Erythroblast (primary cell): Measurements from ENCODE around the gene LCTL.
"Not testable (repeated sequence)": the region's sequence is repeated elsewhere in the genome, so short reads cannot be mapped to it uniquely, and the experiment has no call there.

Experiments
- DNase-seq, 2 experiments: peaks; one replicate each; lab custom pipeline; 2025; lab: John Stamatoyannopoulos, UW
- GATA1 ChIP-seq: IDR thresholded peaks from 2 replicates; pipeline ENCODE4 v1.6.1; 2011; ENCODE audit warnings: low read depth, mild to moderate bottlenecking, control low read depth, low read length, moderate library complexity
- POLR2A ChIP-seq: IDR thresholded peaks from 2 replicates; pipeline ENCODE4 v1.6.1; 2011; ENCODE audit warnings: mild to moderate bottlenecking, low read length

The LCTL gene

GRCh38 chr15:66595931-66596545 is 30.2 kb upstream of the LCTL start:
- DNase-seq: no peak
- TF ChIP-seq GATA1 (no peak), POLR2A (no peak)

GRCh38 chr15:66595332-66595731 is 29.5 kb upstream of the LCTL start:
- DNase-seq: no peak
- TF ChIP-seq GATA1: no peak

GRCh38 chr15:66594836-66595235 is 29.0 kb upstream of the LCTL start:
- TF ChIP-seq POLR2A (no peak), GATA1 (no peak)

DNA sequence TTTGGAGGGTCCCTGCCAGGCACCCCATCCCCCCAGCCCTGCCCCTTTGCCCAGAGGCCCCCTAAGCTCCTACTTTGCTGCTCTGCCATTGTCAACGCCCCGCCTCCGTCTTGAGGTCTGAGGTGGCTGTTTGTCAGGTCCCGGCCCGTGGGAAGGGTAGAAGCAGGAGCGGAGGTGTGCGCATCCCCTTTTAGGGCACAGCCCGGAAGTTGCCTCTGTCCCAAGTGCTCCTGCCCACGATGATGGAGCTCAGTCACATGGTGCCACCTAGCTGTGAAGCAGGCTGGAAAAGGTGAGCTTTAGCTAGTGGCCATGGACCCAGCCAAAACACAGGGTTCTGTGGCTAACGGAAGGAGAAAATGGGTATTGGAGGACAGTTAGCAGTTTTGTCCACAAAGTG is 28.5 kb upstream of the LCTL start:
- TF ChIP-seq POLR2A (no peak), GATA1 (no peak)
- DNase-seq: no peak

More at GRCh38 chr15:66594836-66595235, 29.0 kb upstream of the LCTL start:
- DNase-seq: no peak

DNA sequence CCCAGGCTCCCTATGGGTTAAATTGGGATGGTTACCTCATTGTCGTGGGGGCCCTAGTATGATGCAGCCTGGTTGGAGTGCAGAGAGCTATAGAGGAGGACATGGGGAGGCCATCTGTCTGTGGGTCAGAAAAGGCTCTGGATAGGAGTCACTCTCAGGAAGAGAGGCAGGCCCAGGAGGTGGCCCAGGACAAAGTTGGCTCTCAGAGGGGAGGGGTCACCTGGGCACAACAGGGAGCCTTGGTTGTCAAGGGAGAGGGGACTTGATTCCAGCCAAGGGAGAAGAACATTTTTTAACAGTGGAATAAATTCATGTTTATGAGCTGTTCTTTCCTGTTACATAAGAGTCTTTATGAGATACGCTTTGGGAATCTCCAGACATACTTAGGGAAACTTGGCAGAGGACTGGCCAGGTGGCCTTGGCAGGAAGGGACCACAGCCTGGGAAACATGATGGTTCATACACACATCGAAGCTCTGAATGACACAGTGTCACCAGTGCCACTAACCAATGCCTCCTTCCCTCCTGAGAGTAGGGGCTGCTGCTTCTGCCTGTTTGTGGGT is 27.5 kb upstream of the LCTL start:
- DNase-seq: no peak
- TF ChIP-seq POLR2A (no peak), GATA1 (no peak)

GRCh38 chr15:66592505-66593218 is 26.9 kb upstream of the LCTL start:
- DNase-seq: peak; percentile 70 to 80

DNA sequence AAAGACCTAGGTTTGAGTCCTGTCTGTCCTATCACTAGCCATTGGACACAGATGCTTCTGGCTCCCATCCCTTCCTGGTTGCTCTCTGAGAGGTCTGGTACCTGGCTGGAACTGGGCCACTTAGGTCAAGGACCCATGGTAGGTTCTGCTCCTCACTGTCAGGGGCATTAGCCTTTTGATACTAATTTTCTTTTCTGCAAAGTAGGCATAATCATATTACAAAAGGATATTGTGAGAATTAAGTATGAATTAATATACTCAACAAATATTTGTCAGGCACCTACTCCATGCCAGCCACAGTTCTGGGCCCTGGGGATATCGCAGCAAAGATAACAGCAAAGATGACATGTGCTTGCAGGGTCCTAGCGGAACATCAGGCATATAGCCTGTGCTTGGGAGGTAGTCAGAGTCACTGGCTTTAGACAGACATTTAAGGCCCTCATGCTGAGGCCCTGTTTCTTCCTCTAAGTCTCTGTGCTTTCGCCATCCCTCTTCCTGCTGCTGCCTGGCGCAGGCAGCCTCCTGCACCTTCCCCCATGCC is 25.6 kb upstream of the LCTL start:
- no peak for TF ChIP-seq GATA1
- TF ChIP-seq POLR2A: no peak

More at GRCh38 chr15:66592505-66593218, 26.9 kb upstream of the LCTL start:
- TF ChIP-seq POLR2A (no peak), GATA1 (no peak)

GRCh38 chr15:66590435-66590834 is 24.6 kb upstream of the LCTL start:
- TF ChIP-seq POLR2A: no peak
- DNase-seq: no peak

More for the DNA sequence above, 25.6 kb upstream of the LCTL start:
- no peak for DNase-seq

DNA sequence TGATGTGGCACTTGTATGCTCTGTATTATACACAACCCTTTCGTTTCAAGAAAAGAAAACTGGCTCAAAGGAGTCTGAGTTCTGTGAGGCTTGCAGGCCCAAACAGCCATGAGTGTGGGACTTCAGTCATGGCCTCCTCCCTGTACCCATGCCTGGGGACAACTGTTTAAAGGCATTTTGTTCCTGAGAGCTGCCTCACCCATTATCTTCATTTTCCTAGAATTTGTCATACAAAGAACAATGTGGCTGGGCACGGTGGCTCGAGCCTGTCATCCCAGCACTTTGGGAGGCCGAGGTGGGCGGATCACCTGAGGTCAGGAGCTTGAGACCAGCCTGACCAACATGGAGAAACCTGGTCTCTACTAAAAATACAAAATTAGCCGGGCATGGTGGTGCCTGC is 23.6 kb upstream of the LCTL start:
- DNase-seq: not testable (repeated sequence)

DNA sequence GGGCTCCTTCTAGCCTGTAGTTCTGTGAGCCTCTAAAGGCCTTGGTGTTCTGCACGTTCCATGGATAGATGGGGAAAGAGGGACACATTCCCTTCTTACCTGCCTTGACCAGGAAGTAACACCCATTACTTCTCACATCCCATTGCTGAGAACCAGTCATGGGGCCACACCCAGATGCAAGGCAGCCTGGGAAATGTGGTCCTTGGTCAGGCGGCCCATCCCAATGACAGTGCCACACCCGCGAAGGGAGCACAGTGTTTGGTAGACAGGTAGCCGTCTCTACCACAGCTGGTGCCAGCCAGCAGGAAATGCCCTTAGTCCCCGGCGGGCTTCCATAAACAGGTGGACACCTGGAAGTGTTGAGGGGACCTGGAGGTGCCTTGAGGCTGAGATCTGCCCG is 23.2 kb upstream of the LCTL start:
- DNase-seq: no peak
- no peak for TF ChIP-seq GATA1
- no peak for TF ChIP-seq POLR2A

GRCh38 chr15:66588537-66588936 is 22.7 kb upstream of the LCTL start:
- no peak for TF ChIP-seq POLR2A
- no peak for TF ChIP-seq GATA1
- peak; percentile 41 to 45 for DNase-seq

- TF ChIP-seq GATA1: no peak
- TF ChIP-seq POLR2A: no peak
- no peak for DNase-seq
Measured at GRCh38 chr15:66587749-66588148, 22.0 kb upstream of the LCTL start.

- TF ChIP-seq GATA1: no peak
- no peak for TF ChIP-seq POLR2A
- no peak for DNase-seq
Measured at GRCh38 chr15:66587020-66587419, 21.2 kb upstream of the LCTL start.

GRCh38 chr15:66586155-66586976 is 20.6 kb upstream of the LCTL start:
- no peak for DNase-seq
- TF ChIP-seq GATA1 (no peak), POLR2A (no peak)
